SK-N-SH treated with all-trans-retinoic acid at 6 μM for 48 hours (cell line): ENCODE measurements around the gene CMIP.

ENCODE experiments used
- ARNTL ChIP-seq: fragments of 450-650 bp; formaldehyde crosslinking; IDR thresholded peaks from 2 replicates; pipeline ENCODE4 v1.5.0; 2020; ENCODE audit warnings: low read depth, mild to moderate bottlenecking, moderate library complexity, borderline replicate concordance
- ISL1 ChIP-seq: fragments of 250-450 bp; sonication (Bioruptor Pico); IDR thresholded peaks from 2 replicates; pipeline ENCODE4 v2.1.2; 2022; ENCODE audit warnings: mild to moderate bottlenecking, moderate library complexity
- OSR1 ChIP-seq: fragments of 250-450 bp; sonication (Bioruptor Pico); IDR thresholded peaks from 2 replicates; pipeline ENCODE4 v1.8.0; 2022; ENCODE audit warnings: moderate library complexity, mild to moderate bottlenecking, inconsistent platforms
- PPARA ChIP-seq: fragments of 250-450 bp; sonication (Bioruptor Pico); IDR thresholded peaks from 2 replicates; pipeline ENCODE4 v1.5.0; 2020; ENCODE audit warnings: mild to moderate bottlenecking, borderline replicate concordance
- RARB ChIP-seq: fragments of 250-450 bp; sonication (Bioruptor Pico); IDR thresholded peaks from 2 replicates; pipeline ENCODE4 v1.8.0; 2021; ENCODE audit warnings: mild to moderate bottlenecking, moderate library complexity
- ZNF70 ChIP-seq: fragments of 450-650 bp; formaldehyde crosslinking; IDR thresholded peaks from 2 replicates; pipeline ENCODE4 v1.5.0; 2020; ENCODE audit warnings: mild to moderate bottlenecking, moderate library complexity
- TF ChIP-seq, protein P1 (sequence below): fragments of 250-450 bp; sonication (Bioruptor Pico); IDR thresholded peaks from 2 replicates; pipeline ENCODE4 v1.5.0; 2020; ENCODE audit warnings: mild to moderate bottlenecking, moderate library complexity
- TF ChIP-seq, protein P2 (sequence below): fragments of 250-450 bp; sonication (Bioruptor Pico); IDR thresholded peaks from 2 replicates; pipeline ENCODE4 v1.8.0; 2021; ENCODE audit warnings: low read depth, mild to moderate bottlenecking, moderate library complexity, borderline replicate concordance

DNA sequence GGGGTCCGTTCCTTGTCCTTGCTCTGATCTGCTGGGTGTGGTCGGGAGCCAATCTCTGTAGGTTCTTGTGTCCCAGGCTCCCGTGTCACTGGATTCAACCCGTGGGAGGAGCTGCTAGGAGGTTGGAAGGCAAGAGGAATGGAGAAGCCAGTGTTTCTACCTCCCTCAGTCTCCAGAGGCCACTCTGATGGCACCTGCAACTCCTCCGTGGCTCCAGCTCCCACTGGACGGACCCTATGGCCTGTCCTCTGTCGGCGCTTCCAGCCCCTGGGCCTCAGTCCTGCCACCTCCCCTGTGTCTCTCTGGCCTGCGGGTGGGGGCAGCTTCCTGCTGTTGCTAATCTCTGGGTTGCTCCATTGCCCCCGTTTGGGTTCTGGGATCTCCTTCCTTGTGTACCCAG is 71.1 kb downstream of the CMIP start:
- no peak for TF ChIP-seq PPARA (CRISPR knock-in tag)
- peak; percentile 16; the same call in 1 of the 2 replicates for TF ChIP-seq ZNF70 (CRISPR knock-in tag)
- TF ChIP-seq RARB (CRISPR knock-in tag), result no peak
- TF ChIP-seq OSR1 (CRISPR knock-in tag), result no peak
- TF ChIP-seq ARNTL, result no peak
- TF ChIP-seq, protein P1, sequence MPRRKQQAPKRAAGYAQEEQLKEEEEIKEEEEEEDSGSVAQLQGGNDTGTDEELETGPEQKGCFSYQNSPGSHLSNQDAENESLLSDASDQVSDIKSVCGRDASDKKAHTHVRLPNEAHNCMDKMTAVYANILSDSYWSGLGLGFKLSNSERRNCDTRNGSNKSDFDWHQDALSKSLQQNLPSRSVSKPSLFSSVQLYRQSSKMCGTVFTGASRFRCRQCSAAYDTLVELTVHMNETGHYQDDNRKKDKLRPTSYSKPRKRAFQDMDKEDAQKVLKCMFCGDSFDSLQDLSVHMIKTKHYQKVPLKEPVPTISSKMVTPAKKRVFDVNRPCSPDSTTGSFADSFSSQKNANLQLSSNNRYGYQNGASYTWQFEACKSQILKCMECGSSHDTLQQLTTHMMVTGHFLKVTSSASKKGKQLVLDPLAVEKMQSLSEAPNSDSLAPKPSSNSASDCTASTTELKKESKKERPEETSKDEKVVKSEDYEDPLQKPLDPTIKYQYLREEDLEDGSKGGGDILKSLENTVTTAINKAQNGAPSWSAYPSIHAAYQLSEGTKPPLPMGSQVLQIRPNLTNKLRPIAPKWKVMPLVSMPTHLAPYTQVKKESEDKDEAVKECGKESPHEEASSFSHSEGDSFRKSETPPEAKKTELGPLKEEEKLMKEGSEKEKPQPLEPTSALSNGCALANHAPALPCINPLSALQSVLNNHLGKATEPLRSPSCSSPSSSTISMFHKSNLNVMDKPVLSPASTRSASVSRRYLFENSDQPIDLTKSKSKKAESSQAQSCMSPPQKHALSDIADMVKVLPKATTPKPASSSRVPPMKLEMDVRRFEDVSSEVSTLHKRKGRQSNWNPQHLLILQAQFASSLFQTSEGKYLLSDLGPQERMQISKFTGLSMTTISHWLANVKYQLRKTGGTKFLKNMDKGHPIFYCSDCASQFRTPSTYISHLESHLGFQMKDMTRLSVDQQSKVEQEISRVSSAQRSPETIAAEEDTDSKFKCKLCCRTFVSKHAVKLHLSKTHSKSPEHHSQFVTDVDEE, result no peak
- TF ChIP-seq ISL1 (CRISPR knock-in tag), result no peak
- TF ChIP-seq, protein P2, sequence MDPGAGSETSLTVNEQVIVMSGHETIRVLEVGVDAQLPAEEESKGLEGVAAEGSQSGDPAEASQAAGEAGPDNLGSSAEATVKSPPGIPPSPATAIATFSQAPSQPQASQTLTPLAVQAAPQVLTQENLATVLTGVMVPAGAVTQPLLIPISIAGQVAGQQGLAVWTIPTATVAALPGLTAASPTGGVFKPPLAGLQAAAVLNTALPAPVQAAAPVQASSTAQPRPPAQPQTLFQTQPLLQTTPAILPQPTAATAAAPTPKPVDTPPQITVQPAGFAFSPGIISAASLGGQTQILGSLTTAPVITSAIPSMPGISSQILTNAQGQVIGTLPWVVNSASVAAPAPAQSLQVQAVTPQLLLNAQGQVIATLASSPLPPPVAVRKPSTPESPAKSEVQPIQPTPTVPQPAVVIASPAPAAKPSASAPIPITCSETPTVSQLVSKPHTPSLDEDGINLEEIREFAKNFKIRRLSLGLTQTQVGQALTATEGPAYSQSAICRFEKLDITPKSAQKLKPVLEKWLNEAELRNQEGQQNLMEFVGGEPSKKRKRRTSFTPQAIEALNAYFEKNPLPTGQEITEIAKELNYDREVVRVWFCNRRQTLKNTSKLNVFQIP, result no peak
